HEK293T (cell line): ENCODE measurements around the gene ATP5IF1.

Experiments
- CTCF ChIA-PET: fragments of 350-600 bp; formaldehyde crosslinking; extraction: SDS; loops from one replicate; lab custom pipeline; 2021; ENCODE audit warnings: antibody characterized with exemption, inconsistent platforms; lab: Yijun Ruan, JAX
- POLR2A ChIA-PET: fragments of 350-600 bp; formaldehyde crosslinking; extraction: SDS; loops from one replicate; lab custom pipeline; 2020; ENCODE audit warnings: antibody characterized with exemption, inconsistent platforms; lab: Yijun Ruan, JAX
- DNase-seq: peaks from one replicate; pipeline ENCODE4 v3.0.0; 2012; ENCODE audit warnings: mixed read lengths; ENCODE audit errors: extremely low spot score
- ARNT ChIP-seq: fragments of 450-650 bp; IDR thresholded peaks from 2 replicates; pipeline ENCODE4 v1.6.1; 2017; ENCODE audit warnings: mild to moderate bottlenecking
- BHLHE40 ChIP-seq: fragments of 450-650 bp; IDR thresholded peaks from 2 replicates; pipeline ENCODE4 v1.6.1; 2016; ENCODE audit warnings: mild to moderate bottlenecking, moderate library complexity, borderline replicate concordance
- CTBP1 ChIP-seq: fragments of 450-650 bp; IDR thresholded peaks from 2 replicates; pipeline ENCODE4 v1.6.1; 2016; ENCODE audit warnings: borderline replicate concordance
- ELF4 ChIP-seq: fragments of 450-650 bp; IDR thresholded peaks from 2 replicates; pipeline ENCODE4 v1.6.1; 2017; ENCODE audit warnings: antibody characterized with exemption
- FOXA1 ChIP-seq: fragments of 450-650 bp; IDR thresholded peaks from 2 replicates; pipeline ENCODE4 v1.6.1; 2016; ENCODE audit warnings: mild to moderate bottlenecking
- FOXK2 ChIP-seq: fragments of 450-650 bp; IDR thresholded peaks from 2 replicates; pipeline ENCODE4 v1.6.1; 2016; ENCODE audit warnings: mild to moderate bottlenecking
- FOXM1 ChIP-seq: fragments of 450-650 bp; IDR thresholded peaks from 2 replicates; pipeline ENCODE4 v1.6.1; 2017; ENCODE audit warnings: mild to moderate bottlenecking, borderline replicate concordance
- HDGF ChIP-seq: fragments of 450-650 bp; IDR thresholded peaks from 2 replicates; pipeline ENCODE4 v1.6.1; 2017; ENCODE audit warnings: antibody characterized with exemption, borderline replicate concordance
- L3MBTL2 ChIP-seq: fragments of 450-650 bp; conservative IDR thresholded peaks from 2 replicates; pipeline ENCODE4 v1.6.1; 2016; ENCODE audit warnings: mild to moderate bottlenecking
- LEF1 ChIP-seq: fragments of 450-650 bp; IDR thresholded peaks from 2 replicates; pipeline ENCODE4 v1.6.1; 2017; ENCODE audit warnings: mild to moderate bottlenecking, borderline replicate concordance
- NFRKB ChIP-seq: fragments of 450-650 bp; IDR thresholded peaks from 2 replicates; pipeline ENCODE4 v1.6.1; 2016; ENCODE audit warnings: mild to moderate bottlenecking, moderate library complexity
- SP1 ChIP-seq: fragments of 450-650 bp; IDR thresholded peaks from 2 replicates; pipeline ENCODE4 v1.6.1; 2017
- SUZ12 ChIP-seq: fragments of 450-650 bp; IDR thresholded peaks from 2 replicates; pipeline ENCODE4 v1.6.1; 2016; ENCODE audit warnings: mild to moderate bottlenecking
- TARDBP ChIP-seq: fragments of 450-650 bp; IDR thresholded peaks from 2 replicates; pipeline ENCODE4 v1.6.1; 2016
- ZNF384 ChIP-seq: fragments of 450-650 bp; IDR thresholded peaks from 2 replicates; pipeline ENCODE4 v1.6.1; 2016
- TF ChIP-seq, protein P1 (sequence below): fragments of 450-650 bp; IDR thresholded peaks from 2 replicates; pipeline ENCODE4 v1.6.1; 2016

ATP5IF1 gene

GRCh38 chr1:28229996-28230395 is 5.9 kb upstream of the ATP5IF1 start:
- POLR2A ChIA-PET, result no interaction called here
- DNase-seq, result no peak
- CTCF ChIA-PET, result no interaction called here
- TF ChIP-seq ARNT, result no peak
- TF ChIP-seq FOXM1, result no peak
- no peak for TF ChIP-seq SP1
- TF ChIP-seq NFRKB, result no peak
- TF ChIP-seq TARDBP, result no peak
- TF ChIP-seq SUZ12, result no peak
- TF ChIP-seq CTBP1, result no peak
- TF ChIP-seq, protein P1, sequence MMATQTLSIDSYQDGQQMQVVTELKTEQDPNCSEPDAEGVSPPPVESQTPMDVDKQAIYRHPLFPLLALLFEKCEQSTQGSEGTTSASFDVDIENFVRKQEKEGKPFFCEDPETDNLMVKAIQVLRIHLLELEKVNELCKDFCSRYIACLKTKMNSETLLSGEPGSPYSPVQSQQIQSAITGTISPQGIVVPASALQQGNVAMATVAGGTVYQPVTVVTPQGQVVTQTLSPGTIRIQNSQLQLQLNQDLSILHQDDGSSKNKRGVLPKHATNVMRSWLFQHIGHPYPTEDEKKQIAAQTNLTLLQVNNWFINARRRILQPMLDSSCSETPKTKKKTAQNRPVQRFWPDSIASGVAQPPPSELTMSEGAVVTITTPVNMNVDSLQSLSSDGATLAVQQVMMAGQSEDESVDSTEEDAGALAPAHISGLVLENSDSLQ, result no peak
- no peak for TF ChIP-seq ELF4
- no peak for TF ChIP-seq ZNF384
- TF ChIP-seq FOXA1, result no peak
- TF ChIP-seq HDGF, result no peak
- no peak for TF ChIP-seq FOXK2
- TF ChIP-seq L3MBTL2, result no peak

DNA sequence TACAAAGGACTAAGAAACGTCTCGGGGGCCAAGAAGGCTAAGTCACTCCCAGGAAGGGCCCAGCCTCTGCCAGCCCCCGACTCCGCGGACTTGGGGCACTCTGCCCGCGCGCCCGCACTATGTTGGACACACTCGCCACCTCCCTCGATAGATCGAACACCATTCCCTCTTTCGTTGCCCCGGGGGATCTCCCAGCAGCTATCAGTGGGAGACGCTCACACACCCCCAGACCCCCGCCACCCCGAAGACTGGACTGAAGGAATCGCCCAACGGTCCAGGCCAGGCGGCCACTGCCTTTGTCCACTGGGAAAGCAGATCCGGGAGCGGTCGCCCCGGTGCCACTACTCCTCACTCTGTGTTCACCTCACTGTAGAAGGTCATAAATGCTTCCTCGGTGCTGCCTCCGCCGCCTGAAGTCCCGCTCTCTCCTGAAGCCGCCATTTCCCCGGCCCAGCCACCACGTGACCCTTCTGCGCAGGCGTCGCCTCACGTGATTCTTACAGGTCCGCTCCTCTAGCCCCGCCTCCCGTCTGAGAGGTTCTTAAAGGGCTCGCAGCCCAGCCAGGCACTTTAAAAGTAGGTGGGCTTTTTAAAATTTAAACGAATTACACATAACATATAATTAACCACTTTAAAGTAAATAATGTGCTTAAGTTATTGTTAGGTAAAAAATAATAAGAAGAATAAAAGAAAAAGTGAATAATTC is 3.2 kb upstream of the ATP5IF1 start, which contains the start of gene DNAJC8:
TSS of gene DNAJC8 (minus strand) at position 472 of the 706 bp plus-strand sequence. CDS start at position 441, 31 bp downstream.
- POLR2A ChIA-PET, result interaction anchor here (0.6 to 1.9 kb wide), 2 partner anchors 13 to 16 kb away, joined by 4 to 7 read pairs; no protein-coding TSS in a partner anchor
- peak; percentile 14; the same call in 1 of the 2 replicates for TF ChIP-seq FOXM1
- no peak for TF ChIP-seq SP1
- no peak for TF ChIP-seq ELF4
- no peak for TF ChIP-seq FOXA1
- TF ChIP-seq NFRKB, result 0 out of 2 replicates have a peak, but pooled peaks have one; percentile 53
- peak; percentile 93 for TF ChIP-seq L3MBTL2
- TF ChIP-seq BHLHE40, result no peak

DNA sequence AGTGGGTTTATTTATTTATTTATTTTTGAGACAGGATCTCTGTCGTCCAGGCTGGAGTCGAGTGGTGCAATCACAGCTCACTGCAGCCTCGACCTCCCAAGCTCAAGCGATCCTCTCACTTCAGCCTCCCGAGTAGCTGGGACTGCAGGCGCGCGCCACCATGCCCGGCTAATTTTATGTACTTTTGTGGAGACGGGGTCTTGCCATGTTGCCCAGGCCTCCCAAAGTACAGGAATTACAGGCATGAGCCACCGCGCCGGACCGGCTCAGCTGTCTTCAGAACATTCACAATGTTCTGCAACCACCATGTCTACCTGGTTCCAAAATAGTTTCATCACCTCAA is 2.7 kb upstream of the ATP5IF1 start:
- no peak for DNase-seq
- TF ChIP-seq L3MBTL2 (no peak), FOXK2 (no peak), ELF4 (no peak), LEF1 (no peak), SP1 (no peak), FOXM1 (no peak), BHLHE40 (no peak)
- CTCF ChIA-PET, result interaction anchor here (0.6 kb wide), 1 partner anchor 15 kb away, joined by 3 read pairs; no protein-coding TSS in a partner anchor

More for the DNA sequence above, 3.2 kb upstream of the ATP5IF1 start, which contains the start of gene DNAJC8:
- CTCF ChIA-PET, result no interaction called here
- peak; percentile 97 for DNase-seq

GRCh38 chr1:28236656-28237322 is 865 bp downstream of the ATP5IF1 start:
- ChIA-PET CTCF (interaction anchor here (0.8 to 1.4 kb wide), 2 partner anchors 12 kb away, joined by 3 to 7 read pairs; no protein-coding TSS in a partner anchor), POLR2A (interaction anchor here (0.8 to 4.1 kb wide), 7 partner anchors 9 to 134 kb away, joined by 3 to 51 read pairs (median 6); partner anchors contain the start of gene SESN2)
- TF ChIP-seq BHLHE40 (no peak), L3MBTL2 (peak; percentile 17; the same call in 1 of the 2 replicates)
- peak; percentile 27 for DNase-seq

More for the DNA sequence above, 2.7 kb upstream of the ATP5IF1 start:
- POLR2A ChIA-PET, result no interaction called here

DNA sequence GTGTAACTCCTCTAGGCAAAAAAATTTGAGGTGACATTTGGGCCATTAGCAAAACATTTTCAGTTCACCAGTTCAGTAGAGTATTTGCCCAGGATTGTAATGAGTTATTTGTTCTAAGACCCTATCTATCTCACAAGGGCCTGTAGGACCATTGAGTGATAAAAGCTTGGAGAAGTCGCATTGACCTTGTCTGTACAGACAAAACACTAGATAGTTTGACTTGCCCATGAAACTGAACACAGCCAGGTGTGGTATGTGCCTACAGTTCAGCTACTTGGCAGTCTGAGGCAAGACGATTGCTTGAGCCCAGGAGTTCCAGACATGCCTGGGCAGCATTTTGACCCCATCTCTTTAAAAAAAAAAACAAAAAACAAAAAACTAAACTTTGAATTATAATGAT is 3.1 kb downstream of the ATP5IF1 start:
- DNase-seq, result no peak
- ChIA-PET CTCF (interaction anchor here (0.6 kb wide), 1 partner anchor 92 kb away, joined by 3 read pairs; no protein-coding TSS in a partner anchor), POLR2A (interaction anchor here (2.3 kb wide), 1 partner anchor 20 kb away, joined by 6 read pairs; the partner anchor contains the start of gene SESN2)
- TF ChIP-seq L3MBTL2, result no peak
- TF ChIP-seq, protein P1, result no peak
- TF ChIP-seq ELF4, result no peak
- TF ChIP-seq SUZ12, result no peak
- TF ChIP-seq CTBP1, result no peak
- TF ChIP-seq FOXK2, result no peak
- no peak for TF ChIP-seq BHLHE40
- TF ChIP-seq FOXM1, result no peak
- TF ChIP-seq LEF1, result no peak
- no peak for TF ChIP-seq NFRKB
- TF ChIP-seq TARDBP, result no peak
- no peak for TF ChIP-seq FOXA1
- TF ChIP-seq ZNF384, result no peak
- no peak for TF ChIP-seq HDGF
- TF ChIP-seq ARNT, result no peak
- no peak for TF ChIP-seq SP1

GRCh38 chr1:28240024-28240423 is 4.1 kb downstream of the ATP5IF1 start:
- no peak for TF ChIP-seq HDGF
- no peak for TF ChIP-seq L3MBTL2
- no peak for TF ChIP-seq ARNT
- TF ChIP-seq CTBP1, result no peak
- no peak for TF ChIP-seq SP1
- no peak for TF ChIP-seq FOXM1
- no peak for DNase-seq
- POLR2A ChIA-PET, result no interaction called here
- CTCF ChIA-PET, result no interaction called here
